H1 (cell line): ENCODE results near the gene GTF3C5. TPM values are rescaled to one million over a fixed set of nuclear protein-coding genes. Genes with fewer than 3 reads are reported as not detected.

Source experiments
- CTCF ChIA-PET: fragments of 300-600 bp; sonication (Branson Sonifier 250); formaldehyde crosslinking; loops from one replicate; lab custom pipeline; 2021; ENCODE audit not compliant: partially characterized antibody; lab: Charles Lee
- POLR2A ChIA-PET: fragments of 300-600 bp; sonication (Branson Sonifier 250); formaldehyde crosslinking; loops from one replicate; lab custom pipeline; 2021; ENCODE audit warnings: inconsistent platforms; ENCODE audit not compliant: partially characterized antibody; lab: Charles Lee
- DNase-seq, 2 experiments: peaks; one replicate each; pipeline versions ENCODE4 v3.0.0 to v3.0.0-alpha.2; 2010 to 2022; ENCODE audit warnings: low spot score in 2 of 2, low read depth in 1 of 2, mixed read lengths in 1 of 2
- FAIRE-seq: peaks from 2 replicates; lab custom pipeline; 2011; peaks lifted over from hg19 to GRCh38; lab: Jason Lieb, UNC
- H2AFZ ChIP-seq: 2 replicates; pipeline ENCODE4 v1.8.1; 2012; ENCODE audit warnings: low read length, inconsistent platforms
- H2AK5ac ChIP-seq: 2 replicates; pipeline ENCODE4 v1.6.1; 2013; ENCODE audit warnings: low read depth, low read length
- H2BK120ac ChIP-seq: replicated peaks from 2 replicates; pipeline ENCODE3; 2013; ENCODE audit warnings: low read depth, low read length, inconsistent platforms
- H2BK12ac ChIP-seq: 2 replicates; pipeline ENCODE4 v1.6.1; 2013; ENCODE audit warnings: low read depth, low read length
- H2BK15ac ChIP-seq: 2 replicates; pipeline ENCODE4 v1.6.1; 2013; ENCODE audit warnings: low read length
- H2BK20ac ChIP-seq: 2 replicates; pipeline ENCODE4 v1.6.1; 2013; ENCODE audit warnings: low read length
- H2BK5ac ChIP-seq: 2 replicates; pipeline ENCODE4 v1.6.1; 2013; ENCODE audit warnings: low read depth, low read length
- H3K14ac ChIP-seq: 2 replicates; pipeline ENCODE4 v1.6.1; 2013; ENCODE audit warnings: inconsistent platforms; ENCODE audit not compliant: insufficient read length
- H3K18ac ChIP-seq: 2 replicates; pipeline ENCODE4 v1.6.1; 2013; ENCODE audit warnings: low read length; ENCODE audit errors: extremely low read depth
- H3K23ac ChIP-seq: 2 replicates; pipeline ENCODE4 v1.6.1; 2013; ENCODE audit warnings: inconsistent platforms; ENCODE audit not compliant: insufficient read length
- H3K23me2 ChIP-seq: 2 replicates; pipeline ENCODE4 v1.6.1; 2013; ENCODE audit warnings: low read depth, low read length
- H3K27ac ChIP-seq: 2 replicates; pipeline ENCODE4 v1.6.1; 2011; ENCODE audit warnings: low read depth, low read length, inconsistent platforms
- H3K27me3 ChIP-seq, 4 experiments: replicated peaks in 1 of 4; 1 replicate in 1 of 4; 2 replicates in 3 of 4; pipeline versions ENCODE4 v1.6.1 to v1.8.1; 2011 to 2013; ENCODE audit warnings: low read length in 3 of 4, mild to moderate bottlenecking in 3 of 4, inconsistent platforms in 2 of 4, mixed read lengths in 2 of 4, moderate library complexity in 1 of 4; ENCODE audit not compliant: control insufficient read depth in 3 of 4, insufficient read depth in 3 of 4; ENCODE audit errors: extremely low read depth in 1 of 4
- H3K36me3 ChIP-seq, 4 experiments: 2 replicates each; pipeline versions ENCODE4 v1.6.1 to v1.8.1; 2011 to 2013; ENCODE audit warnings: mild to moderate bottlenecking in 4 of 4, low read length in 3 of 4, moderate library complexity in 2 of 4, control low read depth in 1 of 4, inconsistent platforms in 1 of 4; ENCODE audit not compliant: insufficient read depth in 4 of 4, control insufficient read depth in 2 of 4
- H3K4ac ChIP-seq: replicated peaks from 2 replicates; pipeline ENCODE3; 2013; ENCODE audit warnings: low read length, low read depth, mixed read lengths, inconsistent platforms; ENCODE audit not compliant: insufficient read length
- H3K4me1 ChIP-seq, 4 experiments: replicated peaks in 1 of 4; 1 replicate in 1 of 4; 2 replicates in 3 of 4; pipeline versions ENCODE4 v1.6.1 to v1.8.1; 2011 to 2013; ENCODE audit warnings: low read length in 3 of 4, inconsistent platforms in 2 of 4, mixed read lengths in 1 of 4; ENCODE audit not compliant: insufficient read depth in 4 of 4, control insufficient read depth in 3 of 4
- H3K4me2 ChIP-seq, 2 experiments: 2 replicates each; pipeline versions ENCODE4 v1.6.1 to v1.8.1; 2011 to 2013; ENCODE audit warnings: low read depth in 2 of 2, low read length in 2 of 2, control low read depth in 1 of 2, inconsistent platforms in 1 of 2, mild to moderate bottlenecking in 1 of 2; ENCODE audit not compliant: insufficient read depth in 1 of 2
- H3K4me3 ChIP-seq, 4 experiments: fragments of 200-600, 300-600 bp in 1 of 4; sonication (generic), shearing (Covaris generic), sonication (Bioruptor Twin) in 1 of 4; 2 replicates each; pipeline versions ENCODE4 v1.5.1 to v1.8.1; 2011 to 2016; ENCODE audit warnings: low read length in 4 of 4, low read depth in 3 of 4, control low read depth in 2 of 4, inconsistent platforms in 2 of 4, mild to moderate bottlenecking in 2 of 4, mixed read lengths in 1 of 4, moderate library complexity in 1 of 4; ENCODE audit not compliant: insufficient read depth in 2 of 4; ENCODE audit errors: extremely low read depth in 1 of 4
- H3K56ac ChIP-seq: replicated peaks from 2 replicates; pipeline ENCODE3; 2013; ENCODE audit warnings: low read depth, mild to moderate bottlenecking, mixed read lengths, low read length, inconsistent platforms; ENCODE audit not compliant: insufficient read length
- H3K79me1 ChIP-seq: 2 replicates; pipeline ENCODE4 v1.6.1; 2013; ENCODE audit warnings: low read depth, low read length, control low read depth
- H3K79me2 ChIP-seq, 2 experiments: 2 replicates each; pipeline versions ENCODE4 v1.6.1 to v1.8.1; 2012 to 2013; ENCODE audit warnings: low read length in 2 of 2, mild to moderate bottlenecking in 2 of 2, inconsistent platforms in 1 of 2; ENCODE audit not compliant: insufficient read depth in 2 of 2, control insufficient read depth in 1 of 2
- H3K9ac ChIP-seq, 4 experiments: replicated peaks in 1 of 4; 1 replicate in 1 of 4; 2 replicates in 3 of 4; pipeline versions ENCODE4 v1.6.1 to v1.8.1; 2011 to 2013; ENCODE audit warnings: low read depth in 3 of 4, low read length in 3 of 4, control low read depth in 2 of 4, mild to moderate bottlenecking in 2 of 4, moderate library complexity in 2 of 4, inconsistent platforms in 1 of 4; ENCODE audit errors: extremely low read depth in 1 of 4
- H3K9me3 ChIP-seq, 2 experiments: 2 replicates each; pipeline versions ENCODE4 v1.6.1 to v1.8.1; 2012 to 2013; ENCODE audit warnings: mild to moderate bottlenecking in 2 of 2, moderate library complexity in 2 of 2, control low read depth in 1 of 2, inconsistent platforms in 1 of 2, low read depth in 1 of 2, low read length in 1 of 2, mixed read lengths in 1 of 2; ENCODE audit not compliant: insufficient read depth in 2 of 2
- H4K20me1 ChIP-seq, 2 experiments: replicated peaks in 1 of 2; 2 replicates each; pipeline versions ENCODE3 to v1.8.1; 2011 to 2013; ENCODE audit warnings: inconsistent platforms in 2 of 2, low read length in 2 of 2, mild to moderate bottlenecking in 1 of 2; ENCODE audit not compliant: insufficient read depth in 2 of 2, control insufficient read depth in 1 of 2
- H4K5ac ChIP-seq: 2 replicates; pipeline ENCODE4 v1.6.1; 2013; ENCODE audit warnings: low read length, low read depth, mixed read lengths, inconsistent platforms; ENCODE audit not compliant: insufficient read length
- H4K8ac ChIP-seq: 2 replicates; pipeline ENCODE4 v1.8.0; 2013; ENCODE audit warnings: mild to moderate bottlenecking, moderate library complexity, low read length, inconsistent platforms; ENCODE audit not compliant: insufficient read depth; ENCODE audit errors: extremely low read depth
- H4K91ac ChIP-seq: replicated peaks from 2 replicates; pipeline ENCODE3; 2013; ENCODE audit warnings: low read length, mixed read lengths, inconsistent platforms; ENCODE audit not compliant: insufficient read length
- ASH2L ChIP-seq: fragments of 200-600, 300-600 bp; sonication (generic); IDR thresholded peaks from one replicate; pipeline ENCODE4 v1.7.1; 2017; ENCODE audit warnings: low read length
- CBX8 ChIP-seq: fragments of 300-800, 300-1000 bp; sonication (generic); IDR thresholded peaks from 2 replicates; pipeline ENCODE4 v1.7.1; 2016; ENCODE audit warnings: low read depth, low read length, borderline replicate concordance
- CHD1 ChIP-seq: IDR thresholded peaks from 2 replicates; pipeline ENCODE4 v1.6.1; 2012; ENCODE audit warnings: low read depth, low read length, improper control_type of control experiment
- CTBP2 ChIP-seq: IDR thresholded peaks from 2 replicates; pipeline ENCODE4 v1.7.0; 2011; ENCODE audit warnings: borderline replicate concordance, mild to moderate bottlenecking, moderate library complexity, mixed read lengths, low read length; ENCODE audit not compliant: insufficient read depth, insufficient read length
- HDAC2 ChIP-seq, 2 experiments: fragments of 300-600 bp in 1 of 2; sonication (generic) in 1 of 2; IDR thresholded peaks; 2 replicates each; pipeline ENCODE4 v1.6.1; 2011 to 2012; ENCODE audit warnings: low read depth in 2 of 2, low read length in 2 of 2, mild to moderate bottlenecking in 2 of 2, moderate library complexity in 2 of 2, borderline replicate concordance in 1 of 2, inconsistent platforms in 1 of 2
- HDAC6 ChIP-seq: IDR thresholded peaks from one replicate; pipeline ENCODE4 v1.7.1; 2012; ENCODE audit warnings: low read depth, mild to moderate bottlenecking, inconsistent platforms, low read length, moderate library complexity
- MAX ChIP-seq: IDR thresholded peaks from 2 replicates; pipeline ENCODE4 v1.6.1; 2012; ENCODE audit warnings: inconsistent platforms
- RAD21 ChIP-seq, 2 experiments: IDR thresholded peaks in 1 of 2; conservative IDR thresholded peaks in 1 of 2; 2 replicates each; pipeline ENCODE4 v1.6.1; 2011; ENCODE audit warnings: low read depth in 2 of 2, low read length in 2 of 2, improper control_type of control experiment in 1 of 2, inconsistent platforms in 1 of 2, mild to moderate bottlenecking in 1 of 2, moderate library complexity in 1 of 2
- RBBP5 ChIP-seq: IDR thresholded peaks from 2 replicates; pipeline ENCODE4 v1.7.1; 2012; ENCODE audit warnings: low read depth, mild to moderate bottlenecking, inconsistent platforms, low read length, moderate library complexity, borderline replicate concordance
- SIRT6 ChIP-seq: IDR thresholded peaks from one replicate; pipeline ENCODE4 v1.7.1; 2012; ENCODE audit warnings: low read length, inconsistent platforms
- YY1 ChIP-seq: IDR thresholded peaks from 2 replicates; pipeline ENCODE4 v1.6.1; 2011; ENCODE audit warnings: low read depth, mild to moderate bottlenecking, low read length
- WGBS, 2 experiments: shearing (Covaris generic) in 1 of 2; methylation state at CpG; one replicate each; pipeline versions ENCODE4 v1.1.6 to v1.1.7; 2013 to 2015; ENCODE audit warnings: low lambda C conversion rate in 2 of 2, mixed read lengths in 2 of 2, inconsistent platforms in 1 of 2, low coverage in 1 of 2, missing lambda C conversion rate in 1 of 2; ENCODE audit not compliant: insufficient replicate concordance in 2 of 2, insufficient coverage in 1 of 2, insufficient read length in 1 of 2; ENCODE audit errors: extremely low coverage in 1 of 2, missing lambda C conversion rate in 1 of 2; 5-methylcytosine and 5-hydroxymethylcytosine counted together
- polyA plus RNA-seq, 7 experiments: library from polyadenylated mRNA; depleted of rRNA in 3 of 7; stranded (reverse) in 5 of 7; unstranded in 2 of 7; fragments of >200 nt in 5 of 7; fragments of 200-250 nt in 2 of 7; gene quantifications; 1 replicate in 5 of 7; 2 replicates in 1 of 7; 4 replicates in 1 of 7; pipeline versions ENCODE4 v1.2.1 to v1.2.3, GENCODE V29; 2011 to 2013; ENCODE audit warnings: missing spikeins in 2 of 7, mixed read lengths in 2 of 7
- total RNA-seq: library from RNA; stranded (reverse); fragmentation: NEBNext Ultra II Directional; extraction: Animal tissue kit (Norgen Biotek cat#: 25700); gene quantifications from 2 replicates; pipeline ENCODE4 v1.2.1, GENCODE V29; 2021

Gene GTF3C5
- total and polyA plus RNA-seq, 2 of the 8 experiments (the other 6 are each of a cell fraction or from before 2014, with no cell fraction given) = 78.7 to 87.1 TPM

GRCh38 chr9:133004999-133005760, 25.6 kb upstream of the GTF3C5 start:
- Histone ChIP-seq H2BK5ac (no peak overlapping the region), H2BK20ac (no peak overlapping the region), H3K23ac (no peak overlapping the region), H3K56ac (no peak overlapping the region), H3K4me3 (no peak overlapping the region; a peak in 1 of 8 replicates), H2BK15ac (no peak overlapping the region), H4K8ac (no peak overlapping the region; the same call in 1 of the 2 replicates), H3K4me1 (peaks cover 3 to 25% (median 18%) of the 10 kb centered on the region in 4 experiments), H3K27ac (no peak overlapping the region), H3K79me1 (no peaks in the 10 kb centered on the region), H3K4me2 (no peak overlapping the region), H3K4ac (peak overlapping the region; percentile 10), H2AFZ (no peak overlapping the region), H3K9me3 (no peaks in the 10 kb centered on the region), H4K91ac (no peak overlapping the region), H3K18ac (no peak overlapping the region), H3K27me3 (peaks cover 0 to 42% (median 24%) of the 10 kb centered on the region in 4 experiments; a peak in 6 of 7 replicates), H2BK12ac (no peak overlapping the region), H3K23me2 (peaks cover 6% of the 10 kb centered on the region; the same call in 1 of the 2 replicates), H3K79me2 (no peaks in the 10 kb centered on the region), H3K9ac (no peak overlapping the region), H2AK5ac (no peak overlapping the region), H2BK120ac (no peak overlapping the region), H3K14ac (no peak overlapping the region), H4K5ac (no peak overlapping the region), H4K20me1 (peaks cover 0 to 3% of the 10 kb centered on the region in 2 experiments), H3K36me3 (no peaks in the 10 kb centered on the region)
- CTCF ChIA-PET = interaction anchor here (0.8 to 2.4 kb wide), 10 partner anchors 11 to 176 kb away, joined by 3 to 14 read pairs (median 3); partner anchors contain the start of gene GFI1B
- FAIRE-seq (no peak), DNase-seq (no peak)
- no peak for TF ChIP-seq CBX8
- TF ChIP-seq MAX = no peak
- TF ChIP-seq SIRT6 = no peak
- TF ChIP-seq HDAC6 = no peak
- no peak for TF ChIP-seq CHD1
- no peak for TF ChIP-seq ASH2L
- no peak for TF ChIP-seq CTBP2
- TF ChIP-seq RBBP5 = no peak
- no peak for TF ChIP-seq YY1
- no peak for TF ChIP-seq HDAC2 (IDR thresholded peaks at IDR 0.05; ENCODE audit: borderline replicate concordance in 1 of 2, low read depth in 2 of 2, low read length in 2 of 2)
- TF ChIP-seq RAD21 (IDR thresholded peaks at IDR 0.05 in 1 of 2, conservative IDR thresholded peaks at IDR 0.05 in 1 of 2; ENCODE audit: low read depth in 2 of 2, low read length in 2 of 2) = no peak
- POLR2A ChIA-PET = interaction anchor here (0.7 to 2.9 kb wide), 2 partner anchors 13 to 26 kb away, joined by 3 to 17 read pairs; partner anchors contain the start of gene GTF3C5
- 84% methylated on average over 13 of the region's 14 CpGs; no CpG with 5 or more reads in 1 of the 2 experiments for WGBS, 2 experiments
